Spleen (tissue), 7 donors: ENCODE measurements around the gene LACTBL1.

Experiments
- POLR2A ChIP-seq, 3 donors: fragments of 450-650 bp; IDR thresholded peaks; one replicate each; pipeline ENCODE4 v1.5.1; 2017; ENCODE audit warnings: antibody characterized with exemption in 3 of 3, mild to moderate bottlenecking in 1 of 3
- POLR2AphosphoS5 ChIP-seq, 3 donors: sonication (generic); formaldehyde crosslinking; IDR thresholded peaks; one replicate each; pipeline ENCODE4 v1.5.1; 2017; ENCODE audit warnings: antibody characterized with exemption in 3 of 3
- TF ChIP-seq, protein P1 (sequence below), 11 experiments: fragments of 200-600 bp in 7 of 11; fragments of 450-650 bp in 4 of 11; sonication (generic) in 4 of 11; IDR thresholded peaks in 8 of 11; conservative IDR thresholded peaks in 3 of 11; 1 replicate in 7 of 11; 2 replicates in 4 of 11; pipeline versions ENCODE4 v1.4.0 to v1.8.0; 2016 to 2021; ENCODE audit warnings: antibody characterized with exemption in 11 of 11, inconsistent platforms in 4 of 11, mild to moderate bottlenecking in 1 of 11
- donor health status: DM: no; HTN: no; CAD: no; lungs with moderate emphysema.
- donor health status: DM: no; HTN: no; CAD: no.
- donor health status: DM: no; HTN: no; CAD: no.

DNA sequence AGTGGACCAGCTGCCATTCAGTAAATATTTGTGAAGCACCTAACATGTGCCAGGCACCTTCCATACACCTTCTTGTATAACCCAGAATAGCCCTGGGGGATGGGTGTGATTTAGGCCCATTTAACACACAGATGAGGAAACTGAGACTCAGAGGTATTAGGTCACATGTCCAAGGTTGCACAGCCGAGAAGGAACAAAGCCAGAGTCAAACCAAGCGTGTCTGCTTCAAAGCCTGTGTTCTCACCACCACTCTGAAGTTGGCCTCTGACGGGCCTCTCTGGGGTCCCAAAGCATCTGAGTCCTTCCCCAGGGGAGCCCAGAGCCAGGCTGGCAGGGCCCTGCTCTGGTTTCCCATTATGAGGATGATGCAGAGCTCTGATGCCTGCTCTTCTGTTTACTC lies 65.1 kb downstream of the LACTBL1 start:
- TF ChIP-seq, protein P1, sequence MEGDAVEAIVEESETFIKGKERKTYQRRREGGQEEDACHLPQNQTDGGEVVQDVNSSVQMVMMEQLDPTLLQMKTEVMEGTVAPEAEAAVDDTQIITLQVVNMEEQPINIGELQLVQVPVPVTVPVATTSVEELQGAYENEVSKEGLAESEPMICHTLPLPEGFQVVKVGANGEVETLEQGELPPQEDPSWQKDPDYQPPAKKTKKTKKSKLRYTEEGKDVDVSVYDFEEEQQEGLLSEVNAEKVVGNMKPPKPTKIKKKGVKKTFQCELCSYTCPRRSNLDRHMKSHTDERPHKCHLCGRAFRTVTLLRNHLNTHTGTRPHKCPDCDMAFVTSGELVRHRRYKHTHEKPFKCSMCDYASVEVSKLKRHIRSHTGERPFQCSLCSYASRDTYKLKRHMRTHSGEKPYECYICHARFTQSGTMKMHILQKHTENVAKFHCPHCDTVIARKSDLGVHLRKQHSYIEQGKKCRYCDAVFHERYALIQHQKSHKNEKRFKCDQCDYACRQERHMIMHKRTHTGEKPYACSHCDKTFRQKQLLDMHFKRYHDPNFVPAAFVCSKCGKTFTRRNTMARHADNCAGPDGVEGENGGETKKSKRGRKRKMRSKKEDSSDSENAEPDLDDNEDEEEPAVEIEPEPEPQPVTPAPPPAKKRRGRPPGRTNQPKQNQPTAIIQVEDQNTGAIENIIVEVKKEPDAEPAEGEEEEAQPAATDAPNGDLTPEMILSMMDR (IDR thresholded peaks at IDR 0.05 in 8 of 11, conservative IDR thresholded peaks at IDR 0.05 in 3 of 11), result no peak
- TF ChIP-seq POLR2A (IDR thresholded peaks at IDR 0.05), result no peak
- TF ChIP-seq POLR2AphosphoS5 (IDR thresholded peaks at IDR 0.05), result no peak
